Activated effector memory CD4-positive, alpha-beta T cell treated with Interleukin-2 at 50 U/mL for 16 hours (primary cell): Measurements from ENCODE around the gene SLC25A26.

Experiments
- DNase-seq: peaks from one replicate; pipeline ENCODE4 v3.0.0-alpha.2; 2020

Gene SLC25A26

GRCh38 chr3:66399529-66400232 is 178.9 kb downstream of the SLC25A26 start:
- no peak for DNase-seq

- DNase-seq, result no peak
Observed at GRCh38 chr3:66400411-66401156, 179.8 kb downstream of the SLC25A26 start.

GRCh38 chr3:66401157-66401550 is 180.4 kb downstream of the SLC25A26 start:
- DNase-seq, result no peak

- DNase-seq, result no peak
Observed at GRCh38 chr3:66401675-66402491, 181.1 kb downstream of the SLC25A26 start.

GRCh38 chr3:66402596-66403290 is 181.9 kb downstream of the SLC25A26 start:
- DNase-seq, result no peak

GRCh38 chr3:66403323-66403990 is 182.7 kb downstream of the SLC25A26 start:
- DNase-seq, result no peak

- no peak for DNase-seq
Observed at GRCh38 chr3:66404197-66404596, 183.4 kb downstream of the SLC25A26 start.

- DNase-seq, result no peak
Observed at GRCh38 chr3:66404903-66405700, 184.3 kb downstream of the SLC25A26 start.

GRCh38 chr3:66405701-66406091 is 184.9 kb downstream of the SLC25A26 start:
- DNase-seq, result no peak

GRCh38 chr3:66406163-66406562 is 185.4 kb downstream of the SLC25A26 start:
- DNase-seq, result no peak

- no peak for DNase-seq
Observed at GRCh38 chr3:66406831-66407610, 186.2 kb downstream of the SLC25A26 start.

GRCh38 chr3:66407611-66408218 is 186.9 kb downstream of the SLC25A26 start:
- peak; percentile 58 for DNase-seq

- DNase-seq, result no peak
Observed at GRCh38 chr3:66409771-66410754, 189.3 kb downstream of the SLC25A26 start.

- no peak for DNase-seq
Observed at GRCh38 chr3:66410976-66411375, 190.2 kb downstream of the SLC25A26 start.

GRCh38 chr3:66411474-66411873 is 190.7 kb downstream of the SLC25A26 start:
- DNase-seq, result no peak

- no peak for DNase-seq
Observed at GRCh38 chr3:66411961-66412887, 191.4 kb downstream of the SLC25A26 start.

- no peak for DNase-seq
Observed at GRCh38 chr3:66413151-66413751, 192.4 kb downstream of the SLC25A26 start.
